CD14-positive monocyte (primary cell): ENCODE measurements around the gene TBC1D22A. TPM values are rescaled to one million over a fixed set of nuclear protein-coding genes. Genes with fewer than 3 reads are reported as not detected.

Source experiments
- DNase-seq, 3 donors: peaks; one replicate each; pipeline ENCODE4 v3.0.0-alpha.2; 2011 to 2022
- H2AFZ ChIP-seq: 2 replicates; pipeline ENCODE4 v1.6.0; 2012; ENCODE audit warnings: mild to moderate bottlenecking, low read depth, low read length, inconsistent platforms; ENCODE audit not compliant: insufficient read depth, poor library complexity, severe bottlenecking
- H3K27ac ChIP-seq, 2 donors: 1 replicate in 1 of 2; 2 replicates in 1 of 2; pipeline ENCODE4 v1.5.1; 2012 to 2013; ENCODE audit warnings: low read length in 2 of 2, control low read depth in 1 of 2, inconsistent platforms in 1 of 2, low read depth in 1 of 2, mild to moderate bottlenecking in 1 of 2
- H3K27me3 ChIP-seq, 2 donors: one replicate each; pipeline versions ENCODE4 v1.6.0 to v1.6.1; 2011 to 2013; ENCODE audit warnings: low read length in 2 of 2; ENCODE audit not compliant: control insufficient read depth in 2 of 2, insufficient read depth in 2 of 2
- H3K36me3 ChIP-seq, 2 donors: replicated peaks in 1 of 2; 1 replicate in 1 of 2; 2 replicates in 1 of 2; pipeline versions ENCODE4 v1.5.1 to v1.6.1; 2012 to 2013; ENCODE audit warnings: low read length in 2 of 2, control low read depth in 1 of 2, inconsistent platforms in 1 of 2, mild to moderate bottlenecking in 1 of 2; ENCODE audit not compliant: insufficient read depth in 2 of 2, control insufficient read depth in 1 of 2
- H3K4me1 ChIP-seq, 2 donors: 1 replicate in 1 of 2; 2 replicates in 1 of 2; pipeline versions ENCODE4 v1.5.1 to v1.6.1; 2012 to 2013; ENCODE audit warnings: low read length in 2 of 2, control low read depth in 1 of 2, inconsistent platforms in 1 of 2, mild to moderate bottlenecking in 1 of 2, moderate library complexity in 1 of 2; ENCODE audit not compliant: insufficient read depth in 2 of 2, control insufficient read depth in 1 of 2
- H3K4me2 ChIP-seq: replicated peaks from 2 replicates; pipeline ENCODE3; 2012; ENCODE audit warnings: low read length, moderate library complexity, mild to moderate bottlenecking; ENCODE audit not compliant: poor library complexity, severe bottlenecking; ENCODE audit errors: extremely low read depth
- H3K4me3 ChIP-seq, 3 experiments: fragments of 200-600 bp in 1 of 3; sonication (generic) in 1 of 3; replicated peaks in 1 of 3; 1 replicate in 2 of 3; 2 replicates in 1 of 3; pipeline ENCODE4 v1.5.1; 2011 to 2013; ENCODE audit warnings: low read length in 3 of 3, mild to moderate bottlenecking in 3 of 3, control low read depth in 2 of 3, low read depth in 2 of 3, inconsistent platforms in 1 of 3, moderate library complexity in 1 of 3
- H3K79me2 ChIP-seq: 2 replicates; pipeline ENCODE4 v1.6.0; 2012; ENCODE audit warnings: mild to moderate bottlenecking, control low read depth, inconsistent platforms, low read length, moderate library complexity; ENCODE audit not compliant: insufficient read depth
- H3K9ac ChIP-seq: 2 replicates; pipeline ENCODE4 v1.6.0; 2017; ENCODE audit warnings: low read length, mild to moderate bottlenecking; ENCODE audit not compliant: insufficient read depth, poor library complexity, severe bottlenecking
- H3K9me3 ChIP-seq, 2 donors: replicated peaks in 1 of 2; 1 replicate in 1 of 2; 2 replicates in 1 of 2; pipeline versions ENCODE4 v1.5.1 to v1.6.1; 2012 to 2013; ENCODE audit warnings: low read length in 2 of 2, control low read depth in 1 of 2; ENCODE audit not compliant: control insufficient read depth in 1 of 2, insufficient read depth in 1 of 2
- H4K20me1 ChIP-seq: 2 replicates; pipeline ENCODE4 v1.6.0; 2012; ENCODE audit warnings: mild to moderate bottlenecking, low read length, control low read depth, moderate library complexity; ENCODE audit not compliant: insufficient read depth
- H3K27ac Mint-ChIP-seq, 7 donors: one replicate each; pipeline ENCODE4 v1.8.0; 2020; ENCODE audit warnings: mild to moderate bottlenecking in 7 of 7, mixed read lengths in 7 of 7, moderate library complexity in 6 of 7, inconsistent platforms in 2 of 7
- H3K27me3 Mint-ChIP-seq, 3 donors: one replicate each; pipeline ENCODE4 v1.8.0; 2021 to 2022; ENCODE audit warnings: low read depth in 3 of 3, mild to moderate bottlenecking in 3 of 3, mixed read lengths in 3 of 3, moderate library complexity in 3 of 3, inconsistent platforms in 1 of 3
- H3K36me3 Mint-ChIP-seq, 2 donors: one replicate each; pipeline ENCODE4 v1.8.0; 2020; ENCODE audit warnings: mixed read lengths in 2 of 2, inconsistent platforms in 1 of 2, mild to moderate bottlenecking in 1 of 2
- H3K4me1 Mint-ChIP-seq: one replicate; pipeline ENCODE4 v1.8.0; 2020; ENCODE audit warnings: mild to moderate bottlenecking, mixed read lengths
- H3K4me3 Mint-ChIP-seq, 2 donors: one replicate each; pipeline ENCODE4 v1.8.0; 2020; ENCODE audit warnings: mild to moderate bottlenecking in 2 of 2, mixed read lengths in 2 of 2, moderate library complexity in 1 of 2
- H3K9me3 Mint-ChIP-seq, 7 donors: one replicate each; pipeline ENCODE4 v1.8.0; 2020 to 2022; ENCODE audit warnings: mixed read lengths in 7 of 7, mild to moderate bottlenecking in 6 of 7, moderate library complexity in 6 of 7, inconsistent platforms in 2 of 7
- CTCF ChIP-seq: fragments of 200-600 bp; IDR thresholded peaks from one replicate; pipeline ENCODE4 v1.8.0; 2022; ENCODE audit warnings: antibody characterized with exemption, mild to moderate bottlenecking
- WGBS: methylation state at CpG from one replicate; pipeline ENCODE4 v1.1.5; 2013; ENCODE audit warnings: missing lambda C conversion rate; ENCODE audit not compliant: insufficient coverage; 5-methylcytosine and 5-hydroxymethylcytosine counted together
- intact Hi-C, 2 donors: fragments of 100-400 bp; cut with micrococcal nuclease; formaldehyde crosslinking; loops; one replicate each; pipeline versions ENCODE4 v1.15.0 to v1.15.1; 2023
- polyA plus RNA-seq, 3 donors: library from polyadenylated mRNA; depleted of rRNA in 1 of 3; unstranded in 2 of 3; stranded (reverse) in 1 of 3; fragments of 300-500 nt in 2 of 3; fragments of >200 nt in 1 of 3; fragmentation: Illumina TruSeq in 2 of 3; gene quantifications; 1 replicate in 2 of 3; 2 replicates in 1 of 3; pipeline ENCODE4 v1.2.3, GENCODE V29; 2012 to 2021

TBC1D22A gene
- polyA plus RNA-seq, 3 donors = 25.9 to 36.2 (median 29.5) TPM

GRCh38 chr22:47059076-47059475 is 296.6 kb downstream of the TBC1D22A start:
- no peak overlapping the region for H3K27ac Mint-ChIP-seq
- DNase-seq = no peak
- Histone ChIP-seq H3K27ac (no peak overlapping the region), H3K79me2 (no peaks in the 10 kb centered on the region), H3K4me1 (no peaks in the 10 kb centered on the region), H3K4me2 (no peak overlapping the region), H3K27me3 (no peaks in the 10 kb centered on the region), H3K4me3 (no peak overlapping the region), H3K9me3 (no peaks in the 10 kb centered on the region), H3K36me3 (peaks cover 39 to 72% of the 10 kb centered on the region in 2 donors), H4K20me1 (peaks cover 34% of the 10 kb centered on the region), H3K9ac (no peak overlapping the region), H2AFZ (no peak overlapping the region)
- no peak for TF ChIP-seq CTCF
- no peaks in the 10 kb centered on the region for H3K4me1 Mint-ChIP-seq
- peaks cover 0 to 6% (median 3%) of the 10 kb centered on the region in 3 donors for H3K27me3 Mint-ChIP-seq
- 100% methylated on average over 6 of the region's 15 CpGs for WGBS
- H3K4me3 Mint-ChIP-seq = no peak overlapping the region
- intact Hi-C loops = no loop called here
- peaks cover 72 to 80% of the 10 kb centered on the region in 2 donors for H3K36me3 Mint-ChIP-seq
- H3K9me3 Mint-ChIP-seq = no peaks in the 10 kb centered on the region

- Histone ChIP-seq H3K27me3 (no peaks in the 10 kb centered on the region), H4K20me1 (peaks cover 28% of the 10 kb centered on the region), H3K4me3 (no peak overlapping the region), H2AFZ (no peak overlapping the region), H3K36me3 (peaks cover 39 to 67% of the 10 kb centered on the region in 2 donors), H3K4me2 (no peak overlapping the region), H3K79me2 (no peaks in the 10 kb centered on the region), H3K27ac (no peak overlapping the region), H3K9me3 (no peaks in the 10 kb centered on the region), H3K4me1 (no peaks in the 10 kb centered on the region), H3K9ac (no peak overlapping the region)
- TF ChIP-seq CTCF = no peak
- intact Hi-C loops = no loop called here
- no peaks in the 10 kb centered on the region for H3K9me3 Mint-ChIP-seq
- WGBS = 97% methylated on average over 8 of the region's 12 CpGs
- H3K4me3 Mint-ChIP-seq = no peak overlapping the region
- H3K27ac Mint-ChIP-seq = peak overlapping the region in 3 of 7 donors; percentile 25 to 78 (median 30)
- H3K27me3 Mint-ChIP-seq = peaks cover 0 to 6% (median 3%) of the 10 kb centered on the region in 3 donors
- no peak for DNase-seq
- H3K36me3 Mint-ChIP-seq = peaks cover 70 to 80% of the 10 kb centered on the region in 2 donors
- no peaks in the 10 kb centered on the region for H3K4me1 Mint-ChIP-seq
Measured at GRCh38 chr22:47059701-47060161, 297.3 kb downstream of the TBC1D22A start.
